HG02973 (cell line): ENCODE data around the gene GCSH.

Experiments
- ATAC-seq: cut with Tn5 transposase; IDR thresholded peaks from one replicate; pipeline ENCODE4 v1.9.1; 2021; ENCODE audit warnings: moderate library complexity; ENCODE audit not compliant: unreplicated experiment

Gene GCSH

GRCh38 chr16:81053761-81054160, 42.4 kb downstream of the GCSH start:
- no peak for ATAC-seq

GRCh38 chr16:81042821-81043220, 53.4 kb downstream of the GCSH start:
- no peak for ATAC-seq

GRCh38 chr16:81041696-81042095, 54.5 kb downstream of the GCSH start:
- no peak for ATAC-seq

GRCh38 chr16:81040842-81041241, 55.4 kb downstream of the GCSH start:
- no peak for ATAC-seq

GRCh38 chr16:81040131-81040530, 56.1 kb downstream of the GCSH start:
- no peak for ATAC-seq

GRCh38 chr16:81036751-81037350, 59.3 kb downstream of the GCSH start:
- no peak for ATAC-seq

GRCh38 chr16:81035975-81036750, 60.0 kb downstream of the GCSH start:
- peak; percentile 49 for ATAC-seq

GRCh38 chr16:81035398-81035974, 60.7 kb downstream of the GCSH start, which contains the start of gene ATMIN:
ATMIN (plus strand) TSS chr16:81035842; CDS start chr16:81035871, 29 bp downstream.
- ATAC-seq = peak; percentile 89
